ENCODE measurements around the gene GJB2.

The GJB2 gene

GRCh38 chr13:20192836-20193161 lies at the start of gene GJB2:
TSS of gene GJB2 (minus strand) at chr13:20192938. CDS start at chr13:20189581, 3,357 bp downstream.
- DNase-seq = no peak

- DNase-seq = no peak
These were observed 48.9 kb upstream of the GJB2 start for GRCh38 chr13:20241593-20241992.

- no peak for DNase-seq
These were observed 47.0 kb upstream of the GJB2 start for GRCh38 chr13:20239748-20240147.

- DNase-seq = no peak
These were observed 40.0 kb upstream of the GJB2 start for GRCh38 chr13:20232556-20233277.

- peak; percentile 72 for DNase-seq
These were observed 39.3 kb upstream of the GJB2 start, which contains the start of gene GJB6 for GRCh38 chr13:20231839-20232555. TSS of gene GJB6 (minus strand) at chr13:20232319. CDS start at chr13:20223480, 8,839 bp downstream.

- peak; percentile 68 for DNase-seq
These were observed 38.4 kb upstream of the GJB2 start for GRCh38 chr13:20230913-20231838.

GRCh38 chr13:20227730-20228129 lies 35.0 kb upstream of the GJB2 start:
- no peak for DNase-seq

- DNase-seq = no peak
These were observed 34.5 kb upstream of the GJB2 start for GRCh38 chr13:20227288-20227687.

- no peak for DNase-seq
These were observed 29.8 kb upstream of the GJB2 start for GRCh38 chr13:20222553-20222952.

GRCh38 chr13:20221772-20222171 lies 29.0 kb upstream of the GJB2 start:
- DNase-seq = no peak

- no peak for DNase-seq
These were observed 26.8 kb upstream of the GJB2 start for GRCh38 chr13:20219577-20219976.

- DNase-seq = no peak
These were observed 24.4 kb upstream of the GJB2 start for GRCh38 chr13:20217168-20217567.

- DNase-seq = no peak
These were observed 17.2 kb upstream of the GJB2 start for GRCh38 chr13:20209948-20210347.

- no peak for DNase-seq
These were observed 14.0 kb upstream of the GJB2 start for GRCh38 chr13:20206698-20207235.

- DNase-seq = no peak
These were observed 13.4 kb upstream of the GJB2 start for GRCh38 chr13:20206065-20206697.

GRCh38 chr13:20198781-20199180 lies 6.0 kb upstream of the GJB2 start:
- DNase-seq = no peak

- no peak for DNase-seq
These were observed 4.7 kb upstream of the GJB2 start for GRCh38 chr13:20197361-20197834.

GRCh38 chr13:20195801-20196200 lies 3.1 kb upstream of the GJB2 start:
- no peak for DNase-seq

GRCh38 chr13:20193907-20194631 lies 1.3 kb upstream of the GJB2 start:
- no peak for DNase-seq

- no peak for DNase-seq
These were observed 596 bp upstream of the GJB2 start for GRCh38 chr13:20193162-20193906.
